B cell (primary cell): ENCODE results near the gene FCER1G. TPM values are rescaled to one million over a fixed set of nuclear protein-coding genes. Genes with fewer than 3 reads are reported as not detected.

Experiments used
- ATAC-seq: fragments of 200-7000 bp; cut with Tn5 transposase; one replicate; pipeline ENCODE4 v1.10.0; 2021; ENCODE audit warnings: low read depth, mild to moderate bottlenecking, moderate number of reproducible peaks, moderate library complexity
- CTCF ChIA-PET: fragments of 350-600 bp; sonication (Branson Sonifier 250); formaldehyde crosslinking; loops from one replicate; lab custom pipeline; 2021; ENCODE audit warnings: antibody characterized with exemption, inconsistent platforms; lab: Charles Lee
- POLR2A ChIA-PET: fragments of 350-600 bp; sonication (Branson Sonifier 250); formaldehyde crosslinking; loops from one replicate; lab custom pipeline; 2021; ENCODE audit warnings: antibody characterized with exemption; lab: Charles Lee
- DNase-seq: peaks from one replicate; pipeline ENCODE4 v3.0.0; 2013
- H2AFZ ChIP-seq: 2 replicates; pipeline ENCODE4 v1.6.1; 2012; ENCODE audit warnings: mild to moderate bottlenecking, low read depth, low read length; ENCODE audit not compliant: insufficient read depth, poor library complexity, severe bottlenecking
- H3K27ac ChIP-seq, 2 donors: 1 replicate in 1 of 2; 2 replicates in 1 of 2; pipeline ENCODE4 v1.5.1; 2012 to 2013; ENCODE audit warnings: low read length in 2 of 2, mild to moderate bottlenecking in 2 of 2, moderate library complexity in 1 of 2
- H3K27me3 ChIP-seq, 4 experiments: fragments of 200-600 bp in 1 of 4; sonication (generic) in 1 of 4; replicated peaks in 1 of 4; 1 replicate in 2 of 4; 2 replicates in 2 of 4; pipeline versions ENCODE4 v1.6.1 to v1.7.0; 2013 to 2016; ENCODE audit warnings: low read length in 3 of 4, mild to moderate bottlenecking in 2 of 4, mixed read lengths in 1 of 4, moderate library complexity in 1 of 4; ENCODE audit not compliant: insufficient read depth in 4 of 4, control insufficient read depth in 3 of 4; ENCODE audit errors: control extremely low read depth in 1 of 4
- H3K36me3 ChIP-seq, 2 experiments: replicated peaks in 1 of 2; 1 replicate in 1 of 2; 2 replicates in 1 of 2; pipeline versions ENCODE4 v1.6.1 to v1.7.1; 2013; ENCODE audit warnings: low read length in 1 of 2; ENCODE audit not compliant: insufficient read depth in 2 of 2, control insufficient read depth in 1 of 2; ENCODE audit errors: control extremely low read depth in 1 of 2, extremely low read depth in 1 of 2
- H3K4me1 ChIP-seq, 2 donors: fragments of 200-600 bp in 1 of 2; sonication (generic) in 1 of 2; 1 replicate in 1 of 2; 2 replicates in 1 of 2; pipeline versions ENCODE4 v1.5.1 to v1.6.1; 2013 to 2017; ENCODE audit warnings: low read length in 2 of 2; ENCODE audit not compliant: control insufficient read depth in 2 of 2, insufficient read depth in 2 of 2
- H3K4me2 ChIP-seq: replicated peaks from 2 replicates; pipeline ENCODE3; 2012; ENCODE audit warnings: mild to moderate bottlenecking, low read depth, low read length; ENCODE audit not compliant: poor library complexity, severe bottlenecking
- H3K4me3 ChIP-seq, 5 experiments: fragments of 200-600 bp in 1 of 5; sonication (generic) in 1 of 5; 1 replicate in 3 of 5; 2 replicates in 2 of 5; pipeline versions ENCODE4 v1.5.1 to v1.7.0; 2011 to 2016; ENCODE audit warnings: low read length in 4 of 5, mild to moderate bottlenecking in 4 of 5, low read depth in 2 of 5, control low read depth in 1 of 5, moderate library complexity in 1 of 5; ENCODE audit not compliant: insufficient read depth in 1 of 5; ENCODE audit errors: control extremely low read depth in 1 of 5, extremely low read depth in 1 of 5
- H3K79me2 ChIP-seq: fragments of 200-600 bp; sonication (generic); one replicate; pipeline ENCODE4 v1.6.0; 2016; ENCODE audit warnings: low read length; ENCODE audit not compliant: control insufficient read depth, insufficient read depth
- H3K9ac ChIP-seq: fragments of 200-600 bp; sonication (generic); 2 replicates; pipeline ENCODE4 v1.6.1; 2017; ENCODE audit warnings: mild to moderate bottlenecking, low read length, moderate library complexity
- H3K9me3 ChIP-seq, 3 donors: one replicate each; pipeline versions ENCODE4 v1.6.1 to v1.7.1; 2013; ENCODE audit warnings: low read length in 2 of 3; ENCODE audit not compliant: control insufficient read depth in 2 of 3, insufficient read depth in 1 of 3; ENCODE audit errors: control extremely low read depth in 1 of 3
- H4K20me1 ChIP-seq: 2 replicates; pipeline ENCODE4 v1.6.0; 2012; ENCODE audit warnings: mild to moderate bottlenecking, low read length; ENCODE audit not compliant: insufficient read depth, control insufficient read depth, poor library complexity, severe bottlenecking
- H3K27ac Mint-ChIP-seq: one replicate; pipeline ENCODE4 v1.8.0; 2021; ENCODE audit warnings: mixed read lengths
- H3K27me3 Mint-ChIP-seq: one replicate; pipeline ENCODE4 v1.8.0; 2021; ENCODE audit warnings: mixed read lengths
- H3K4me1 Mint-ChIP-seq: one replicate; pipeline ENCODE4 v1.8.0; 2021; ENCODE audit warnings: mixed read lengths
- H3K4me3 Mint-ChIP-seq: one replicate; pipeline ENCODE4 v1.8.0; 2021; ENCODE audit warnings: mixed read lengths
- H3K9me3 Mint-ChIP-seq: one replicate; pipeline ENCODE4 v1.8.0; 2022; ENCODE audit warnings: mixed read lengths; ENCODE audit not compliant: insufficient read depth
- CTCF ChIP-seq: fragments of 200-600 bp; IDR thresholded peaks from one replicate; pipeline ENCODE4 v1.8.0; 2022; ENCODE audit warnings: antibody characterized with exemption, mild to moderate bottlenecking
- EZH2 ChIP-seq: IDR thresholded peaks from 2 replicates; pipeline ENCODE4 v1.6.1; 2012; ENCODE audit warnings: borderline replicate concordance, low read depth, mild to moderate bottlenecking, moderate library complexity, low read length; ENCODE audit not compliant: insufficient read depth, poor library complexity, severe bottlenecking
- WGBS: methylation state at CpG from one replicate; pipeline ENCODE4 v1.1.5; 2013; ENCODE audit warnings: missing lambda C conversion rate; ENCODE audit not compliant: insufficient coverage; 5-methylcytosine and 5-hydroxymethylcytosine counted together
- intact Hi-C: fragments of 100-400 bp; cut with micrococcal nuclease; formaldehyde crosslinking; loops from one replicate; pipeline ENCODE4 v1.10.0; 2022
- polyA plus RNA-seq: library from polyadenylated mRNA; depleted of rRNA; stranded (reverse); fragments of >200 nt; gene quantifications from 2 replicates; pipeline ENCODE4 v1.2.3, GENCODE V29; 2012
- total RNA-seq, 2 donors: library from RNA; stranded (reverse); fragments of 120-200 nt in 1 of 2; gene quantifications; 1 replicate in 1 of 2; 2 replicates in 1 of 2; pipeline versions ENCODE4 v1.2.3 to v1.2.4, GENCODE V29; 2013 to 2022

The FCER1G gene
- total and polyA plus RNA-seq, 2 donors (not counting 1 experiment from before 2014, with no cell fraction given), result 0.76 to 13.6 TPM

DNA sequence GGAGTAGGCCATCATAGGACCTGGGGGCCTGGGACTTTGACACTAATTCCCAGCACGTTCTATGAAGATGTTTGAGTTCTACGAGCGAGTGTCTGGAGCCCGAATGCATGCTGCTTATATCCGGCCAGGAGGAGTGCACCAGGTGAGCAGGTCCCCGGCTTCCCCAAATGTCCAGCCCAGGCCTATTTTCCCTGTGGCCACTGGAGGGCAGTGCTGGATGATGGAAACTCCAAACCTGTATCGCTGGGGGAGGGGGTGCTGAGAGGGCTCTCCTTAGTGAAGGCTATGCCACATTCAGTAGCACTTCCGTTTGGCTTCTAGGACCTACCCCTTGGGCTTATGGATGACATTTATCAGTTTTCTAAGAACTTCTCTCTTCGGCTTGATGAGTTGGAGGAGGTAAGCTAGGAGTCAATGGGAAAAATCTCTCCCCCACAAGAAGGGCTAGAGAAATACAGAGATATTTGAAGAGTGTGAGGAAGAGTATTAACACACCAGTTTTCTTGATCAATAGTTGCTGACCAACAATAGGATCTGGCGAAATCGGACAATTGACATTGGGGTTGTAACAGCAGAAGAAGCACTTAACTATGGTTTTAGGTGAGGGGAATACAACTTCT lies 5.2 kb upstream of the FCER1G start:
- peaks cover 8 to 82% of the 10 kb centered on the region in 2 experiments for H3K36me3 ChIP-seq
- H3K27ac Mint-ChIP-seq, result no peak overlapping the region
- peaks cover 13% of the 10 kb centered on the region for H3K79me2 ChIP-seq
- no peak overlapping the region for H2AFZ ChIP-seq
- TF ChIP-seq EZH2, result no peak
- TF ChIP-seq CTCF, result peak; percentile 74
- peaks cover 0 to under 1% (median under 1%) of the 10 kb centered on the region in 4 experiments for H3K27me3 ChIP-seq
- ChIA-PET CTCF (interaction anchor here (0.6 to 3.2 kb wide), 12 partner anchors 10 to 180 kb away, joined by 3 to 33 read pairs (median 6); partner anchors contain the start of genes APOA2, PPOX and TOMM40L), POLR2A (interaction anchor here (0.6 kb wide), 1 partner anchor 171 kb away, joined by 4 read pairs; no protein-coding TSS in a partner anchor)
- no peaks in the 10 kb centered on the region for H3K9me3 Mint-ChIP-seq
- no peaks in the 10 kb centered on the region for H3K9me3 ChIP-seq
- H3K4me3 Mint-ChIP-seq, result no peak overlapping the region
- H3K4me1 Mint-ChIP-seq, result peaks cover 3% of the 10 kb centered on the region
- H3K27ac ChIP-seq, result no peak overlapping the region
- peaks cover 4% of the 10 kb centered on the region for H3K27me3 Mint-ChIP-seq
- H4K20me1 ChIP-seq, result peaks cover 23% of the 10 kb centered on the region
- intact Hi-C loops, result loop anchor here (1.0 kb wide), 1 partner anchor 172 kb away; no protein-coding TSS in a partner anchor
- no peak overlapping the region for H3K9ac ChIP-seq
- 61% methylated on average over 10 of the region's 11 CpGs for WGBS
- peak; percentile 99 for ATAC-seq
- H3K4me1 ChIP-seq, result peaks cover under 1% of the 10 kb centered on the region in 2 donors
- H3K4me3 ChIP-seq, result no peak overlapping the region
- H3K4me2 ChIP-seq, result no peak overlapping the region
- peak; percentile 81 for DNase-seq

GRCh38 chr1:161214369-161214768 lies 726 bp upstream of the FCER1G start:
- peaks cover 8 to 52% of the 10 kb centered on the region in 2 experiments for H3K36me3 ChIP-seq
- H3K4me3 Mint-ChIP-seq, result no peak overlapping the region
- H3K27ac ChIP-seq, result no peak overlapping the region
- ChIA-PET CTCF (interaction anchor here (3.4 kb wide), 1 partner anchor 12 kb away, joined by 19 read pairs; the partner anchor contains the start of gene TOMM40L), POLR2A (interaction anchor here (0.7 kb wide), 2 partner anchors 10 to 512 kb away, joined by 5 to 7 read pairs; no protein-coding TSS in a partner anchor)
- peaks cover 0 to 12% (median 5%) of the 10 kb centered on the region in 4 experiments for H3K27me3 ChIP-seq
- no peak for ATAC-seq
- H3K27ac Mint-ChIP-seq, result no peak overlapping the region
- peaks cover 15 to 26% of the 10 kb centered on the region in 2 donors for H3K4me1 ChIP-seq
- no peaks in the 10 kb centered on the region for H3K79me2 ChIP-seq
- H3K9me3 Mint-ChIP-seq, result no peaks in the 10 kb centered on the region
- peaks cover 4% of the 10 kb centered on the region for H4K20me1 ChIP-seq
- 96% methylated on average over 4 of the region's 9 CpGs for WGBS
- DNase-seq, result no peak
- H3K9ac ChIP-seq, result no peak overlapping the region
- no peaks in the 10 kb centered on the region for H3K9me3 ChIP-seq
- peaks cover 12% of the 10 kb centered on the region for H3K27me3 Mint-ChIP-seq
- no peak overlapping the region for H3K4me2 ChIP-seq
- H3K4me1 Mint-ChIP-seq, result peaks cover 27% of the 10 kb centered on the region
- TF ChIP-seq EZH2 (no peak), CTCF (no peak)
- no peak overlapping the region for H3K4me3 ChIP-seq
- no peak overlapping the region for H2AFZ ChIP-seq
- intact Hi-C loops, result no loop called here
